Kidney epithelial cell (primary cell): ENCODE measurements around the gene ZBTB43. TPM values are rescaled to one million over a fixed set of nuclear protein-coding genes. Genes with fewer than 3 reads are reported as not detected.

Experiments
- DNase-seq: peaks from one replicate; pipeline ENCODE4 v3.0.0-alpha.2; 2010; ENCODE audit warnings: low read depth
- H3K27me3 ChIP-seq: 2 replicates; pipeline ENCODE4 v1.6.0; 2011; ENCODE audit warnings: low read length; ENCODE audit not compliant: control insufficient read depth, insufficient read depth
- H3K36me3 ChIP-seq: 2 replicates; pipeline ENCODE4 v1.5.1; 2011; ENCODE audit warnings: low read length; ENCODE audit not compliant: control insufficient read depth, insufficient read depth
- H3K4me3 ChIP-seq: 2 replicates; pipeline ENCODE4 v1.5.1; 2011; ENCODE audit warnings: low read depth, mild to moderate bottlenecking, control low read depth, low read length
- CTCF ChIP-seq: IDR thresholded peaks from 2 replicates; pipeline ENCODE4 v1.5.1; 2011; ENCODE audit warnings: mild to moderate bottlenecking, moderate library complexity, low read length, control low read depth, inconsistent platforms; ENCODE audit not compliant: insufficient read depth, poor library complexity, severe bottlenecking
- total RNA-seq: library from RNA; depleted of rRNA; stranded (reverse); fragments of >200 nt; gene quantifications from 2 replicates; pipeline ENCODE4 v1.2.3, GENCODE V29; 2015

ZBTB43 gene
- total RNA-seq, 1 donor from 2014 or later = 11.8 TPM

GRCh38 chr9:126796758-126797157 lies 8.1 kb upstream of the ZBTB43 start:
- TF ChIP-seq CTCF = no peak
- Histone ChIP-seq H3K27me3 (no peaks in the 10 kb centered on the region), H3K36me3 (no peaks in the 10 kb centered on the region), H3K4me3 (no peak overlapping the region)
- no peak for DNase-seq

- H3K27me3 ChIP-seq = no peaks in the 10 kb centered on the region
- no peak for DNase-seq
- TF ChIP-seq CTCF = no peak
- H3K36me3 ChIP-seq = no peaks in the 10 kb centered on the region
- H3K4me3 ChIP-seq = no peak overlapping the region
Measured at GRCh38 chr9:126797903-126798302, 6.9 kb upstream of the ZBTB43 start.

- no peak for TF ChIP-seq CTCF
- no peaks in the 10 kb centered on the region for H3K36me3 ChIP-seq
- no peaks in the 10 kb centered on the region for H3K27me3 ChIP-seq
- DNase-seq = no peak
- H3K4me3 ChIP-seq = no peak overlapping the region
Measured at GRCh38 chr9:126799034-126799433, 5.8 kb upstream of the ZBTB43 start.

- Histone ChIP-seq H3K27me3 (no peaks in the 10 kb centered on the region), H3K4me3 (no peak overlapping the region), H3K36me3 (no peaks in the 10 kb centered on the region)
- TF ChIP-seq CTCF = no peak
- DNase-seq = no peak
Measured at GRCh38 chr9:126802318-126803059, 2.4 kb upstream of the ZBTB43 start.

GRCh38 chr9:126804198-126804695 lies 593 bp upstream of the ZBTB43 start:
- Histone ChIP-seq H3K27me3 (no peaks in the 10 kb centered on the region), H3K36me3 (no peaks in the 10 kb centered on the region), H3K4me3 (peak overlapping the region; percentile 85)
- no peak for TF ChIP-seq CTCF
- no peak for DNase-seq
